ENCODE data around the gene DSE.

DSE gene

GRCh38 chr6:116419069-116419786, 48.5 kb downstream of the DSE start:
- no peak for DNase-seq

- no peak for DNase-seq
Measured at GRCh38 chr6:116420341-116420740, 49.6 kb downstream of the DSE start.

- DNase-seq: no peak
Measured at GRCh38 chr6:116422238-116422637, 51.5 kb downstream of the DSE start.

DNA sequence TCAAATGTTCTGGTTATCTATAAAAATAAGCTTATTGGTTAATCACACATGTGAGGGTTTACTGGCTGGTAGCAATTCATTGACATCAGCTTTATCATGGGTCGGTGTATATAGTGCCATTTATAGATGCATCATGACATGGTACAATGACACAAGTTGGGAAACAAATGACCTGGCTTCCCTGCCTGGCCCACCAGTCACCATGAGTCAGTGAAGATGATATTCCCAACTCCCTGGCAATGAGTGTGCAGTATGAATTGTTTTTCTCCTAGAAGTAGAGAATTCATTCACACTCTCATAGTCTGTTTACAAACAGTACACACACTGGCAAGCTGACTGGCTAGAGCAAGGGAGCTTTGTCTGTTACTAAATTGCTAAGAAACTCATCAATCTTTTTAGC, 53.3 kb downstream of the DSE start:
- no peak for DNase-seq

DNA sequence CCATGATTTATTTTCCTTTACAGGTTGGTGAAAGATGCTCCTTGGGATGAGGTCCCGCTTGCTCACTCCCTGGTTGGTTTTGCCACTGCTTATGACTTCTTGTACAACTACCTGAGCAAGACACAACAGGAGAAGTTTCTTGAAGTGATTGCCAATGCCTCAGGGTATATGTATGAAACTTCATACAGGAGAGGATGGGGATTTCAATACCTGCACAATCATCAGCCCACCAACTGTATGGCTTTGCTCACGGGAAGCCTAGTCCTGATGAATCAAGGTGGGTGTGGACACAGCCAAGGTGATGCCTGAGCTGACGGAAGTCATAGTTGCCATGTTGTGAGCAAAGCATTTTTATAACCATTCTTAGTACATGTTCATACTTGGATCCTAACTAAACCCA, 55.8 kb downstream of the DSE start:
- DNase-seq: no peak

GRCh38 chr6:116429111-116429510, 58.4 kb downstream of the DSE start:
- no peak for DNase-seq

DNA sequence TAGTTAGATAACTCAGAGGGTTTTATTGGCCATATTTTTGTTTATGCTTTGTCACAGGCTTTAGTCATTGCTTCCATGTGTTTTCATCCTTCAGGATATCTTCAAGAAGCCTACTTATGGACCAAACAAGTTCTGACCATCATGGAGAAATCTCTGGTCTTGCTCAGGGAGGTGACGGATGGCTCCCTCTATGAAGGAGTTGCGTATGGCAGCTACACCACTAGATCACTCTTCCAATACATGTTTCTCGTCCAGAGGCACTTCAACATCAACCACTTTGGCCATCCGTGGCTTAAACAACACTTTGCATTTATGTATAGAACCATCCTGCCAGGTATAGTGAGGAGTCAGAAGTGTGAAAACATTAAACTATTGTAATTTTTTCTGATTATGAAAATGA, 60.1 kb downstream of the DSE start:
- no peak for DNase-seq

- DNase-seq: no peak
Measured at GRCh38 chr6:116431964-116432595, 61.3 kb downstream of the DSE start.

- DNase-seq: no peak
Measured at GRCh38 chr6:116433206-116433712, 62.5 kb downstream of the DSE start.

DNA sequence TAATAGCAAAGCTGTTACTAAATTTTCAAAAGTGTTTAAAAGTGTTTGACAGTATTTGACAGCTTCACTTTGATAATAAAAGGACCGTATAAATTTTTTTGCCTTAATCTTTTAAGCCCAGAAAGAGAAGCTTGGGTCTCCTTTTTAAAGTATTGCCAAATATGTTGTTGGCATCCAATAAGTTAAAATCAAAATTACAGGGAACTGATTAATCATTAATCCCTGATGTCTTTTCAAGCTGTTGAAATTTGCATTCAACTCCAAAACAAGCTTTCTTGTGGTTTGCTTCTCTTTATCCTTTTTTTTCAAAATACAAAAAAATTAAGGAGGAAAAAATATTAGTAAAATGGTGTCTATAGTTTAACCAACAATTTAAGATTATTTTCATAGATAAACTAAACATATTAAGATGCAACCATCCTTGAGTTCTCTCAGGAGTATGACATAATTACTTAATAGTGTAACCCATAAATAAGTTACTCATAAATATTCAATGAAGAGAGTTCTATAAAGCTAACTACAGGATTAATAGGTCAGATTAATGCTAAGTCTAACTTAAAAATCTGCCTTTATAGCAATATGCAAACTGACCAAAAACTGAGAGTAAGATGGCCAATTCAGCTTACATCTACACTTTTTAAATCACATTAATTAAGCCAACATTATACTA, 63.4 kb downstream of the DSE start:
- DNase-seq: no peak

DNA sequence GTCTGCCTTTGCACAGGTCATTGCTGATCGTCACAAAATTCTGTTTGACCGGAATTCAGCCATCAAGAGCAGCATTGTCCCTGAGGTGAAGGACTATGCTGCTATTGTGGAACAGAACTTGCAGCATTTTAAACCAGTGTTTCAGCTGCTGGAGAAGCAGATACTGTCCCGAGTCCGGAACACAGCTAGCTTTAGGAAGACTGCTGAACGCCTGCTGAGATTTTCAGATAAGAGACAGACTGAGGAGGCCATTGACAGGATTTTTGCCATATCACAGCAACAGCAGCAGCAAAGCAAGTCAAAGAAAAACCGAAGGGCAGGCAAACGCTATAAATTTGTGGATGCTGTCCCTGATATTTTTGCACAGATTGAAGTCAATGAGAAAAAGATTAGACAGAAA, 65.8 kb downstream of the DSE start:
- no peak for DNase-seq

DNA sequence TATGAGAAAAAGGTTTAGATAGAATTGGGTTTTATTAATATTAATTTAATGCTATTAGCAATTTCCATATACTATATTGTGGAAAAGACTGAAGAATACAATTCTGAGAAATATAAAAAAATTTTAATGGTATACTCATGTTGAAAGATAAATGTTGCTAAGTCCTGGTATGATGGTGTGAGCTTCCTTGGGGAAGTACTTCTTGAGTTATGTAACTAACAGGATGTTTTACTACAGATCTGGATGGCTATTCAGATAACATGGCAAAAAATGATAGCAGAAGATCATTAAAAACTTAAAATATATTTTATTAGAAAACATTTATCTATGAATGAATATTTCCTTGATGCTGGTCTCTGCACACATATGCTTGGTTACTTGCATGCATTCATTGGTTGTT, 66.9 kb downstream of the DSE start:
- no peak for DNase-seq

DNA sequence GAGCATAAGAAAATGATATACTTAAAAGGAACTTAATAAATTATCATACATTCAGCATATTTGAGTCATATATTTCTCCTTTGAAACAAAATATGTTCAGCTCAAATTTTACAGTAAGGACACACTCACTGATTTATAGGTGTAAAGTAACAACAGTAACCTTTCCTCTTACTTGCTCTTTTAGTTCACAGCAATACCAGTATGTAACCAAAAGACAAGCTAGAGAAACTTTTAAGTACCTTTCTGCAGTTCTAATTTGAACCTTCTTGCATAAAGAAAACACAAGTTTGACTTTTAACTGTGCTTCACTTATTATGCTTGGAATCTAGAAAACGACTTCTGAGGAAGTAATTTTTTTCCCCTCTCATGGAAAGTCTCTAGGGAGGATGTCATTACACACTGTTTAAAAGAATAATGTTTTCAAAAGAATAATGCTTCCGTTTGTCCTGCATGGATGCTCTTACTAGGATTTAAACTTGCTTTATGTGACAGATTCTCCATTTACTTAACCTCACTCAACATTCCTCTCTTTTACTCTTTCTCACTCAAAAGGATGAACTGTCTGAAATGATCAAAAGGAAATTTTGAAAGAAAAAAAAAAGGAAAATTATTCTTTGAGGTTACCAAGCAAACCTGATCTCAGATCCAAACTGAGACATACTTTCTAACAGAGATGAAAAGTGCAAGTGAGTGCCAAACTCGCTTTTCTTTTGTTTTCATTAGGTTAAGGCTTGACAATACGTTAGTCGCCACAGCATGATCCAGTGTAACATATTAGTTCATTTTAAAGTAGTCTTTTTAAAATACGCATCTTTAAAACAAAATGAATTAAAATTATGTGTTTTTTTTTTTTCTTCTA, 68.1 kb downstream of the DSE start:
- peak; percentile 26 for DNase-seq

DNA sequence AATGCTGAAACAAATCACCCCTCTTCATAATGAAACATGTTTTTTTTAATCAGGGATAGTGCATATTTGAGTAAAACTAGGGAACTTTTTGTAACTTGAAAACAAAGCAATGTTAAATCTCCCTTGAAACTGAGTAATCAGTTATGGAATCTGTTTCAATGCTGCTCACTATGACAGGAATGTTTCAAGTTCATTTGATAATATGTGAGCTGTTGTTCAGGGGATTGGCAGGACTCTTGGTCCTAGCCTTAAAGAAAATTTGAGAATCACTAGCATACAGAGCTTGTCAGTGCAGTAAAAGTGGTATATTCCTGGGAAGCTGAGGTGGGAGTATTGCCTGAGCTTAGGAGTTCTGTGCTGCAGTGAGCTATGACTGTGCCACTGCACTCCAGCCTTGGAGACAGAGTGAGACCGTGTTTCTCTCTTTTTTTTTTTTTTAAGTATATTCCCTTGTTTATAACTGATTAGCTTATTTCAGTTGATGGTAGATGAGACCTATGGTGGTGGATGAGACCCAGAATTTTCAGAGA, 68.8 kb downstream of the DSE start:
- peak; percentile 19 for DNase-seq

GRCh38 chr6:116443105-116443504, 72.4 kb downstream of the DSE start:
- DNase-seq: no peak

- DNase-seq: no peak
Measured at GRCh38 chr6:116444092-116444491, 73.3 kb downstream of the DSE start.

- DNase-seq: no peak
Measured at GRCh38 chr6:116444575-116444974, 73.8 kb downstream of the DSE start.

DNA sequence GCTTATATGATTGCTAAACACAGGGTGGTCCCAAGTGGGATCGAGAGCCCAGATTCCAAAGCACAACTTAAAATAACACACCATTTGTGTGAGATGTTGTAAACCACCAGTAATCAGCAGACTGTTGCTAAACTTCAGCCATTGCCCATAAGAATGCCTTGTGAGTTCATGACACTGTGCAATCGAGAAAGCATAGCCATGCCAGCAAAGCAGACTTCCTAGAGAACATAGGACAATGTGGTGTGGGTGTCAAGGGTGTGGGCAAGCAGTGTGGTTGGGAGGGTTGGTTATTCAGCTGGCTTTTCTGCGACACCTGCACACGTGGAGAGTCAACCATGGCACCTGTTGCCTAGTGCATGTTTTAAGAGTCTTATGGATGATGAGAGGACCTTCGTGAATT, 74.4 kb downstream of the DSE start:
- no peak for DNase-seq

- DNase-seq: no peak
Measured at GRCh38 chr6:116446399-116446798, 75.7 kb downstream of the DSE start.

- no peak for DNase-seq
Measured at GRCh38 chr6:116447052-116447451, 76.3 kb downstream of the DSE start.

GRCh38 chr6:116447496-116448011, 76.8 kb downstream of the DSE start:
- no peak for DNase-seq

DNA sequence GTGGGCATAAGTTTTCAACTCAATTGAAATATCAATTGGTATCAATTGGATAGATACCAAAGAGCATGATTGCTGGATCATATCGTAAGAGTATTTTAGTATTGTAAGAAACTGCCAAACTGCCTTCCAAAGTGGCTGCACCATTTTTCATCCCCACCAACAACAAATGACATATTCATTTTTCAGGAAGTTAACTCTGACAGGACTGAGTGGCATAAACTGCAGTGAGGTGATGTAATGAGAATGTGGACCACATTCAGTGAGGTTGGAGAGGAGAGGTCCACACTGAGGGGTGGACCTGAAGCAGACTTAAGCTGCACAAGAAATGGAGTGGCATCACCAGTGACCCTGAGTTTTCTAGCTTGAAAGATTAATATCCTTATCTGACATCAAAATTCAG, 78.8 kb downstream of the DSE start:
- DNase-seq: no peak
